Transverse colon (tissue), 3 donors: ENCODE results near the gene SMAD3.

Source experiments
- CTCF ChIP-seq, 5 experiments: fragments of 200-600 bp in 3 of 5; fragments of 450-650 bp in 2 of 5; sonication (generic) in 3 of 5; IDR thresholded peaks; 1 replicate in 2 of 5; 2 replicates in 3 of 5; pipeline ENCODE4 v1.5.1; 2016 to 2017; ENCODE audit warnings: antibody characterized with exemption in 5 of 5, inconsistent platforms in 3 of 5, mild to moderate bottlenecking in 2 of 5, moderate library complexity in 1 of 5
- POLR2A ChIP-seq: fragments of 450-650 bp; IDR thresholded peaks from one replicate; pipeline ENCODE4 v1.6.1; 2016; ENCODE audit warnings: antibody characterized with exemption, mild to moderate bottlenecking, moderate library complexity

DNA sequence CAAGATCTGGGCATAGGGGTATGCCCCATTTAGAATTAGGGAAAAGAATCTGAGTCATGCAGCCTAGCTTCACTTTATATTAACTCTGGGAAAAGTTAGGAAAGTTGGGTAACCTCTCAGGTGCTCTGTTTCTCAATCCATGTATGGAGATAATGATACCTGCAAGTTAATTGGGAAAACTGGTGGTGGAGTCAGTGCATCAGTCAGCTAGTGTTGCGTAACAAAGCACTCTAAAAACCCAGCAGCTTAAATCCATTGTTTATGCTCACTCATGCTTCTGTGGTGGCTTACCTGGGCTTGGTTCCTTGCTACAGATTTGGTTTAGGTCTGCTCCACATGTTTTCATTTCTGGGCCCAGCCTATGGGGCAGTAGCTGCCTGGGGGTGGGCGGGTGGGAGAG, 91.0 kb downstream of the SMAD3 start:
- TF ChIP-seq CTCF (IDR thresholded peaks at IDR 0.05) (no peak), POLR2A (no peak)
